Lung (tissue), 12 donors: Measurements from ENCODE around the gene SDK1. TPM values are rescaled to one million over a fixed set of nuclear protein-coding genes. Genes with fewer than 3 reads are reported as not detected.
A peak's percentile ranks its signal among the peaks of the same experiment; 100 is the strongest.

Experiments used
- ATAC-seq: fragments of 200-7000 bp; cut with Tn5 transposase; one replicate; pipeline ENCODE4 v1.9.1; 2020; ENCODE audit warnings: moderate number of reproducible peaks; ENCODE audit not compliant: insufficient read depth, low FRiP score
- DNase-seq, 3 donors: peaks; one replicate each; pipeline ENCODE4 v3.0.0-alpha.2; 2013 to 2017
- H3K27ac ChIP-seq, 2 donors: one replicate each; pipeline ENCODE4 v1.5.1; 2013; ENCODE audit warnings: mild to moderate bottlenecking in 2 of 2, moderate library complexity in 2 of 2, control low read depth in 1 of 2, inconsistent platforms in 1 of 2, low read depth in 1 of 2, low read length in 1 of 2
- H3K27me3 ChIP-seq, 3 donors: one replicate each; pipeline ENCODE4 v1.5.1; 2013; ENCODE audit warnings: low read length in 2 of 3; ENCODE audit not compliant: control insufficient read depth in 3 of 3, insufficient read depth in 3 of 3
- H3K36me3 ChIP-seq, 4 donors: one replicate each; pipeline ENCODE4 v1.5.1; 2013; ENCODE audit warnings: low read length in 4 of 4, mild to moderate bottlenecking in 1 of 4, moderate library complexity in 1 of 4; ENCODE audit not compliant: control insufficient read depth in 4 of 4, insufficient read depth in 4 of 4
- H3K4me1 ChIP-seq, 5 donors: one replicate each; pipeline ENCODE4 v1.5.1; 2013; ENCODE audit warnings: low read length in 5 of 5, mild to moderate bottlenecking in 2 of 5, moderate library complexity in 1 of 5; ENCODE audit not compliant: control insufficient read depth in 5 of 5, insufficient read depth in 5 of 5
- H3K4me3 ChIP-seq: one replicate; pipeline ENCODE4 v1.5.1; 2013; ENCODE audit warnings: mild to moderate bottlenecking, control low read depth, moderate library complexity
- H3K9ac ChIP-seq, 2 donors: one replicate each; pipeline ENCODE4 v1.5.1; 2013; ENCODE audit warnings: low read length in 2 of 2, control low read depth in 1 of 2; ENCODE audit not compliant: insufficient read depth in 1 of 2
- H3K9me3 ChIP-seq, 4 donors: one replicate each; pipeline ENCODE4 v1.5.1; 2013; ENCODE audit warnings: low read length in 3 of 4, mild to moderate bottlenecking in 1 of 4, moderate library complexity in 1 of 4; ENCODE audit not compliant: control insufficient read depth in 4 of 4, insufficient read depth in 3 of 4
- CTCF ChIP-seq: IDR thresholded peaks from 2 replicates; pipeline ENCODE4 v1.5.1; 2012; ENCODE audit warnings: mild to moderate bottlenecking; ENCODE audit errors: control extremely low read depth, extremely low read depth
- WGBS, 2 donors: extraction: QIAGEN DNeasy Blood & Tissue Kit; methylation state at CpG; one replicate each; pipeline ENCODE4 v1.1.7; 2013; 5-methylcytosine and 5-hydroxymethylcytosine counted together
- polyA plus RNA-seq, 2 donors: library from polyadenylated mRNA; stranded (reverse); fragments of 200-250 nt; gene quantifications; one replicate each; pipeline ENCODE4 v1.2.1, GENCODE V29; 2013
- total RNA-seq, 2 donors: library from RNA; depleted of rRNA in 1 of 2; stranded (reverse); fragments of >200 nt in 1 of 2; gene quantifications; one replicate each; pipeline ENCODE4 v1.2.1, GENCODE V29; 2014 to 2021
- donor health status: control.
- donor health status: control.
- donor health status: Bipolar disorder and iron deficiency.
- donor health status: healthy.
- donor health status: DM: yes; HTN: yes; CAD: no.

SDK1 gene
- total and polyA plus RNA-seq, 4 donors = 3.7 to 30.1 (median 12.7) TPM

DNA sequence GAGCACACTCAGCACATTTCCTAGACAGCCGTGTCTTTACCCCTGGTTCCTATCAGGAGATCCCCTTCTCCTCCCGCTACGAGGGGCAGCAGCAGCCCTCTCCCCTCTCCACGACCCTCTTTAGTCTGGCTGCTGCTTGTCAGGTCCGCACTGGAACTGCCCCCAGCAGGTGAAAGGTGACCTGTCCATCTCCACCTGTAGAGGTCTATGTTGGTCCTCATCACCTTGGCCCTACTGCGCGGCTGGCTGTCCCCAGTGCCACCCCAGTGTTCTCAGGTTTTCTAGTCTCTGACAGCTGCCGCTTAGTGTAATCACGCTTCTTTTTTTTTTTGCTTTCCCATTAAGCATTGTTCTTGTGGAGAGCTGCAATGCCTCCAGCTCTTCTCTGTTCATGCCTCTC, 545.7 kb downstream of the SDK1 start:
- H3K27me3 ChIP-seq = no peaks in the 10 kb centered on the region
- H3K9ac ChIP-seq = no peak overlapping the region
- H3K36me3 ChIP-seq = no peaks in the 10 kb centered on the region
- H3K27ac ChIP-seq = no peak overlapping the region
- 84 to 86% methylated on average over 9 of the region's 9 CpGs for whole genome bisulfite sequencing, 2 donors
- no peak for DNase-seq
- no peak for TF ChIP-seq CTCF
- H3K9me3 ChIP-seq = peaks cover 0 to 1% (median 0%) of the 10 kb centered on the region in 4 donors
- peaks cover 0 to 6% (median 0%) of the 10 kb centered on the region in 5 donors for H3K4me1 ChIP-seq
- ATAC-seq = no peak
- no peak overlapping the region for H3K4me3 ChIP-seq

DNA sequence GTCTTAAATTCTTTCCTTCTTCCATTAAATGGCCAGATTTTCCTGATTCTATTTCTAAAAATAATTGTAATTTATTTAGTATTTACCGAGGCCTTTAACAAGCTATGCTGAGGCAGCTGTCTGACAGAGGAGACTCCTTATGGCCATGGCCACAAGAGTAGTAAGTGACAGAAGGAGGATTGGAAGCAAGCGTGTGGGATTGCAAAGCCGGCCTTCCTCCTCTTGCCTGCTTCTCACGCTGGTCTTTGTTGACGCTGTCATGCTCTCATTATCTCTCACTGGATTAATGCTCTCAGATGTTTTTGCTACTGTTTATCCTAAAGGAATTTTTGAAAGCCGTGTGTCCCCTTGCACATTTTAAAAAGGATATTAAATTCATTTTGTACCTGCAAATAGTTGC, 546.3 kb downstream of the SDK1 start:
- ATAC-seq = no peak

DNA sequence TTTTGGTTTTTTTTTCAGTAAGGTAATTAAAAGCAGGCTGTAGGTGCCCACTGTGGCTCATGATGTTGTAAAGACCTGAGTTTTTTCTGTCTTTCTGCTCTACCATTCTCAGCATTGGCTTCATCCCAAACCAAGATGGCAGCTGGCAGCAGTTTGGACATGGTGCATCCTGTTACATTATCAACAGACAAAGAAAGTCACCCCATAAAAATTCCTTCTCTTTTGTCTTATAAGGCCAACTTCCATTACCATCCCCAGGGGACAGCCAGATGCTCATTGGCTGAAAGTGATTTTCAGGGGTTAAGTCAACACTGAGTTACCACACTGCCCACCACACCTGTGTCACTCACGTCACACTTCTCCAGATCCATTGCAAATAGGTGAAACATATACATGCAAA, 558.4 kb downstream of the SDK1 start:
- no peak for ATAC-seq
- TF ChIP-seq CTCF = no peak
- H3K27ac ChIP-seq = no peak overlapping the region
- no peaks in the 10 kb centered on the region for H3K27me3 ChIP-seq
- peaks cover 0 to 2% (median 0%) of the 10 kb centered on the region in 4 donors for H3K9me3 ChIP-seq
- DNase-seq = no peak
- 96 to 97% methylated on average over 1 of the region's 1 CpG for WGBS, 2 donors
- H3K4me1 ChIP-seq = peaks cover 0 to 31% (median 6%) of the 10 kb centered on the region in 5 donors
- H3K9ac ChIP-seq = no peak overlapping the region
- no peaks in the 10 kb centered on the region for H3K36me3 ChIP-seq
- no peak overlapping the region for H3K4me3 ChIP-seq

More for the DNA sequence above, 546.3 kb downstream of the SDK1 start:
- DNase-seq = no peak
- H3K36me3 ChIP-seq = no peaks in the 10 kb centered on the region
- WGBS, 2 donors = 77 to 79% methylated on average over 6 of the region's 6 CpGs
- H3K9me3 ChIP-seq = peaks cover 0 to 1% (median 0%) of the 10 kb centered on the region in 4 donors
- no peak overlapping the region for H3K9ac ChIP-seq
- H3K27me3 ChIP-seq = no peaks in the 10 kb centered on the region
- no peak for TF ChIP-seq CTCF
- H3K27ac ChIP-seq = no peak overlapping the region
- no peak overlapping the region for H3K4me3 ChIP-seq
- H3K4me1 ChIP-seq = peaks cover 0 to 6% (median 0%) of the 10 kb centered on the region in 5 donors

DNA sequence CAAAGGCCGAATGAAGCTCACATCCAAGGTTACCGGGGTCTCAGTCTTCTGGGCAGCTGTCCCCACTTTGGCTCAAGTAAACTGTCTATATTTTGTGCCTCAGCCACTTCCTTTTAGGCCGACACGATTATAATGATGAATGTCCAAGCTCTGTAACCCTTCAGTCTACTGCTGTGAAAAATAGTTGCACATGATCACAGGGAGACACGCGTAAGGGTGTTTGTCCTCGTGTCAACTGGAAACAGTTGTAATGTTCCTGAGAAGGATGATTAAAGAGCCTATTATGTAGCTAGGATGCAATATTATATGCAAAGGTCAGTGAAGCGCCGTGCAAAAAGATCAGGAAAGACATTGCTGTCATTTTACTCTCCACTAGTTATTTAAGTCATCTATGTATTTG, 559.9 kb downstream of the SDK1 start:
- Histone ChIP-seq H3K27ac (no peak overlapping the region), H3K9me3 (no peaks in the 10 kb centered on the region), H3K4me1 (peaks cover 0 to 33% (median 6%) of the 10 kb centered on the region in 5 donors), H3K9ac (peak overlapping the region in 1 of 2 donors; percentile 3), H3K4me3 (no peak overlapping the region), H3K36me3 (no peaks in the 10 kb centered on the region), H3K27me3 (no peaks in the 10 kb centered on the region)
- WGBS, 2 donors = 63 to 65% methylated on average over 9 of the region's 9 CpGs
- ATAC-seq (no peak), DNase-seq (peak in 1 of 3 donors; percentile 48)
- no peak for TF ChIP-seq CTCF
